Erythroblast (primary cell): Measurements from ENCODE around the gene VANGL2.

Experiments
- GATA1 ChIP-seq: IDR thresholded peaks from 2 replicates; pipeline ENCODE4 v1.6.1; 2011; ENCODE audit warnings: low read depth, mild to moderate bottlenecking, control low read depth, low read length, moderate library complexity
- POLR2A ChIP-seq: IDR thresholded peaks from 2 replicates; pipeline ENCODE4 v1.6.1; 2011; ENCODE audit warnings: mild to moderate bottlenecking, low read length

- TF ChIP-seq POLR2A (no peak), GATA1 (no peak)
These were observed 3.7 kb downstream of the VANGL2 start for GRCh38 chr1:160404094-160404493.
